ENCODE measurements around the gene TBC1D32.

- no peak for TF ChIP-seq CTCF (IDR thresholded peaks at IDR 0.05)
- no peak for TF ChIP-seq NR2C2 (CRISPR knock-in tag; IDR thresholded peaks at IDR 0.05)
- TF ChIP-seq ZNF512 (CRISPR knock-in tag; IDR thresholded peaks at IDR 0.05; ENCODE audit: borderline replicate concordance), result no peak
- no peak for TF ChIP-seq SP1 (CRISPR knock-in tag; conservative IDR thresholded peaks at IDR 0.05)
- no peak for TF ChIP-seq AFF4 (CRISPR knock-in tag; IDR thresholded peaks at IDR 0.05; ENCODE audit: borderline replicate concordance)
- no peak for TF ChIP-seq FOXJ3 (CRISPR knock-in tag; IDR thresholded peaks at IDR 0.05; ENCODE audit: borderline replicate concordance)
- TF ChIP-seq ATF1 (CRISPR knock-in tag; IDR thresholded peaks at IDR 0.05), result no peak
- TF ChIP-seq GABPB1 (CRISPR knock-in tag; IDR thresholded peaks at IDR 0.05), result no peak
- TF ChIP-seq ZBTB21 (CRISPR knock-in tag; IDR thresholded peaks at IDR 0.05; ENCODE audit: borderline replicate concordance), result no peak
- TF ChIP-seq ZNF232 (CRISPR knock-in tag; IDR thresholded peaks at IDR 0.05), result no peak
- TF ChIP-seq ZSCAN18 (CRISPR knock-in tag; IDR thresholded peaks at IDR 0.05), result no peak
Observed at GRCh38 chr6:121135425-121135824, 198.9 kb downstream of the TBC1D32 start.

Data from WTC11 (cell line).